Muscle of arm (tissue), 12 donors: ENCODE data around the gene MR1. TPM values are rescaled to one million over a fixed set of nuclear protein-coding genes. Genes with fewer than 3 reads are reported as not detected.

Experiments
- DNase-seq: peaks from one replicate; pipeline ENCODE4 v3.0.0-alpha.2; 2013
- polyA plus RNA-seq, 12 donors: library from polyadenylated mRNA; unstranded; fragments of 120-200 nt; gene quantifications; one replicate each; pipeline ENCODE4 v1.2.1, GENCODE V29; 2013; ENCODE audit not compliant: insufficient read length in 12 of 12

MR1 gene
- polyA plus RNA-seq, 12 donors, result 3.4 to 8.5 (median 4.5) TPM; not detected in 1

DNA sequence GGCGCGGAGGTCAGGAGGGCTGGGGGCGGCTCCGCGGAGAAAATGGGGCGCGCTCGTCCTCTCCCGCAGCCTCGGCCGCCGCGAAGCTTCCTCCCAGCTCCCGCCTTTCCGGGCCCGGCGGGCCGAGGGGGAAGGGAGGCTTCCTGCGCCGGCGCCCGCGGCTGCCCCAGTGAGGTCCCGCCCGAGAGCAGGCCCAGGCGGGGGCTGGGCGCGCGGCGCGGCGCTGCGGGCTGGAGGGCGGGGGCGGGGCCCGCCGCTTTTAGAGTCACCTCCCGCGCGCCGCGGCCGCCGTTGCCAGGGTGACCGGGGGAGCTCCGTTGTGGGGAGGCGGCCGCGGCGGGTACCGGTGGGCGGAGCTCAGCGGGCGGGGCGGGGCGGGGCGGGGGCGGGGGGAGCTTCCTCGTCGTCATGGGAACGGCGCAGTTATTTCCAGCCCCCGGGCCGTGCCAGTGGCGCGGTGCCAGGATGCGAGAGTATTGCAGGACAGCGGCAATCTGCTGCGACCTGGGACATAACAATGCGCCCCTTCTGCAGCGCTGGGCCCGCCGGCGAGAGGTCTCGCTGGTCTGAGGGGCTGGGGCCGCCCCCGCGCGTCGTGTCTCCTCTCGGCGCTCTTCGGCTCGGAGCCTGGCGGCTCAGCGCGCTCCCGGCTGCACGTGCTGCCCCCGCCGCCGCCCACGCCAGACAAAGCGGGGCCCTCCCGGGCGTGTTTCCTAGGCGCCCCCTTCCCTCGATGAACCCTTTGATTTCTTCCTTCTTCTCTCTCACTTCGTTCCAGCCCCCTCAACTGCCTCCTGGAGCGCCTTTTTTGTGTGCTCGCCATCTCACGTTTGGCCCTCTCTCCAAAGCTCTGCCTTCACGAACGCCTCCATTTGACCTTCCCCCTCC lies 71.6 kb downstream of the MR1 start:
- DNase-seq, result peak; percentile 87

DNA sequence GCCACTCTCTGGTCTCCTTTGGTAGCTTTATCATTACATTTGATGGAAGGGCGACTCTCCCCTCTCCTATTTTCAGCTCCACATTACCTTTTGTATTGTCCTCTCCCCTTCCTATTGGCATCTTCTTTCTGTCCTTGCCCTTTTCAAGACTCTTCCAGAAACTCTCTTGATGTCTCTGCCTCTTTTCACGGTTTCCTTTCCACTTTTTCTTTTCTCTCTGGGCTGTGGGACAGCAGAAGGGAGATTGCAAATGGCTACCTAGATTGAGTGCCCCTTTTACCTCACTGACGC lies 72.2 kb downstream of the MR1 start:
- DNase-seq, result no peak

DNA sequence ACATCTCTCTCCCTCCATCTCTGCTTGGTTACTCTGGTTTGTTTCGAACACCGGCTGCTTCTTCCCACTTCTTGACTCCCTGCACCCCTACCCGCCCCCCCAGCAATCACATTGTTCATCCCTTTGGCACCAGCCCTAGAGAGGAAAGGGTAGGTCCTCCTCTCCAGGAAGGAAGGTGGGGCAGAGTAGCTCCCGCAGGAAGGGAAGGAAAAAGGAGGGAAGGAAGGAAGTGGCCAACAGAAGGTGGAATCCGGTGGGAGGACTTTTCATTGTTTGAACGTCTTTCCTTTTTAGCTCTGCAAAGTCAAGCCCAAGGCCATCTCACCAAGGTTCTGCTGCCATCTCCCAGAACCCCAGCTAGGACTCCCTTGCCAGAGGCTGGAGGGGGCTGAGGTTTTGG lies 72.7 kb downstream of the MR1 start:
- no peak for DNase-seq

DNA sequence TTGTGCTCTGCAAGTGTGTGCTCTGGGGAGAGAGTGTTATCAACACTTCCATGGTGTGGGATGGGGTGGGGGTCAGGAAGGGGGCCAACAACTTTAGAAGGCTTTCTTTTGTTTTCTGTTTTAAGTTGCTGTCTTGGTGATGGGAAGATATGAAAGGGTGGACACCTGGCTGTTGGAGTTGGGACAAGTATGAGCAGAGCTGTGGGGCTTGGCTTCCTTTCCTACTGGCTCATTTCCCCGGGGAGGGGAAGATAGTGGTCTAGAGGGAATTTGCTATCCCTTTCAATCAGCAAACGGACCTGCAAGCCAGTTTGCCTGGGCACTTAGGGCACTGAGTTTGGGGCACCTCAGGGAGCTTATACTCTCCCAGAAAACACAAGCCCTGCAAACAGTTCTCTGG lies 73.9 kb downstream of the MR1 start:
- DNase-seq, result no peak

DNA sequence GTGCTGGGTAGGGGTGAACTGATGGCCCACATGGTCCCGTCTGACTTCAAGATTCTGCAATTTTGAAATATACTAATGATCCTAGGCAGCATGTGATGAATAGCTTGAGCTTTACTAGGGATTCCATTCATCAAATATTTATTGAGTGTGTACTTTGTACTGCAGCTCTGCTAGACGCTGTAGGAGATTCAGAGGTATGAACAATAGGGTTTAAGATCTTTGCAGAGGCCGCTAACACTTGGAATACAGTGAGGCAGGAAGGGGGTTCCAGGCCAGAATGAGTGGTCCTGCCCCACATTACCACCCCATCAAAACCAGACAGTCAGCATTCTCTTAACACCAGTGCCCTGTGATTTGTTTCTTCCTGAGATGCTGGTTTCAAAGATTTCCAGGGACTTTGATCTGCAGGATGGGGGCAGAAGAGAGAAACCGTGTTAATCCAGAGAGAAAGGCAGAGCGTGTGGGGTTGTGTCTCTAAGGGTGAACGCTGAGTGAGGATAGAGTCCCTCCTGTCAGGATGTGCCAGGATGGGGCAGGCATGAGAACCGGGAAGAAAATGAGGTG lies 74.6 kb downstream of the MR1 start:
- DNase-seq, result no peak

DNA sequence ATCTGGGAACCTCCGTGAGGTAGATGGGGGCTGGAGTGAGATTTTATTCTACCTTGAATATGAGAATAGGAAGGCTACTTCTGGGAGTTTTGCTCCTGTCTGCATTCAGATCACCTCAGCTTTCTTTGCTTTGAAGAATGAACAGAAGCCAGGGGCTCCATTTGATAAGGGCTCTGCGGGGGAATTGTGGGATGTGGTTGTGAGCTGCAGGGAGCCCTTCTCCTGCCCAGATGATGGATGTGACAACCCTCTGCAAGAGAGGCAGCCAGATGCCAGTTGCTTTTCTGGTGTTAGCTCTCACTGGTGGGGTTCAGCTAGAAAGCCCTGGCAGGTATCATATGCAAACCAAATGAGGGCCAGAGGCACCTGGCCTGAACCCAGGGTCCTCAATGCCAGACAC lies 76.2 kb downstream of the MR1 start:
- DNase-seq, result no peak

Other genes with a start within 250 kb of the MR1 start
- 10 to 100 TPM in 4 of 12 donors, 1 to 10 TPM in 7, not detected in 1; 6.8 to 22.5 (median 9.3) TPM for gene KIAA1614, start 121.1 kb upstream of the MR1 start, polyA plus RNA-seq
- 10 to 100 TPM in 11 of 12 donors, not detected in 1; 15.3 to 21.8 (median 18.6) TPM for gene STX6, start 11.1 kb upstream of the MR1 start, polyA plus RNA-seq
- 1 to 10 TPM in 11 of 12 donors, not detected in 1; 3.9 to 9.7 (median 7.7) TPM for gene IER5, start 54.7 kb downstream of the MR1 start, polyA plus RNA-seq